Colonic mucosa (tissue), 4 donors: ENCODE data around the gene ACAA2. TPM values are rescaled to one million over a fixed set of nuclear protein-coding genes. Genes with fewer than 3 reads are reported as not detected.

Experiments used
- DNase-seq: peaks from one replicate; pipeline ENCODE4 v3.0.0-alpha.2; 2020
- H3K27ac ChIP-seq: fragments of 200-600 bp; one replicate; pipeline ENCODE4 v1.8.0; 2021
- H3K27me3 ChIP-seq: fragments of 200-600 bp; one replicate; pipeline ENCODE4 v1.8.0; 2021
- H3K36me3 ChIP-seq: fragments of 200-600 bp; one replicate; pipeline ENCODE4 v1.8.0; 2021
- H3K4me1 ChIP-seq: fragments of 200-600 bp; one replicate; pipeline ENCODE4 v1.8.0; 2021; ENCODE audit warnings: mild to moderate bottlenecking
- H3K4me3 ChIP-seq: fragments of 200-600 bp; one replicate; pipeline ENCODE4 v1.8.0; 2021
- H3K9ac ChIP-seq, 2 donors: one replicate each; pipeline ENCODE4 v1.7.0; 2013; ENCODE audit warnings: control low read depth in 2 of 2, low read depth in 2 of 2, low read length in 2 of 2
- H3K9me3 ChIP-seq: fragments of 200-600 bp; one replicate; pipeline ENCODE4 v1.8.0; 2021
- intact Hi-C: fragments of 100-400 bp; cut with DNase I; formaldehyde crosslinking; loops from one replicate; pipeline ENCODE4 v1.14.1; 2022
- total RNA-seq, 2 donors: library from RNA; stranded (reverse); fragmentation: NEBNext Ultra II Directional in 1 of 2; extraction: Animal tissue kit (Norgen Biotek cat#: 25700) in 1 of 2; gene quantifications; one replicate each; pipeline ENCODE4 v1.2.1, GENCODE V29; 2021
- TF ChIP-seq, protein P1 (sequence below): fragments of 200-600 bp; IDR thresholded peaks from one replicate; pipeline ENCODE4 v1.8.0; 2022; ENCODE audit warnings: antibody characterized with exemption, mild to moderate bottlenecking
- donor health status: healthy.
- donor health status: DM: no; HTN: no; CAD: no.
- donor health status: DM: no; HTN: no; CAD: no.

Gene ACAA2
- total RNA-seq, 2 donors from 2014 or later = 152 to 276 TPM

DNA sequence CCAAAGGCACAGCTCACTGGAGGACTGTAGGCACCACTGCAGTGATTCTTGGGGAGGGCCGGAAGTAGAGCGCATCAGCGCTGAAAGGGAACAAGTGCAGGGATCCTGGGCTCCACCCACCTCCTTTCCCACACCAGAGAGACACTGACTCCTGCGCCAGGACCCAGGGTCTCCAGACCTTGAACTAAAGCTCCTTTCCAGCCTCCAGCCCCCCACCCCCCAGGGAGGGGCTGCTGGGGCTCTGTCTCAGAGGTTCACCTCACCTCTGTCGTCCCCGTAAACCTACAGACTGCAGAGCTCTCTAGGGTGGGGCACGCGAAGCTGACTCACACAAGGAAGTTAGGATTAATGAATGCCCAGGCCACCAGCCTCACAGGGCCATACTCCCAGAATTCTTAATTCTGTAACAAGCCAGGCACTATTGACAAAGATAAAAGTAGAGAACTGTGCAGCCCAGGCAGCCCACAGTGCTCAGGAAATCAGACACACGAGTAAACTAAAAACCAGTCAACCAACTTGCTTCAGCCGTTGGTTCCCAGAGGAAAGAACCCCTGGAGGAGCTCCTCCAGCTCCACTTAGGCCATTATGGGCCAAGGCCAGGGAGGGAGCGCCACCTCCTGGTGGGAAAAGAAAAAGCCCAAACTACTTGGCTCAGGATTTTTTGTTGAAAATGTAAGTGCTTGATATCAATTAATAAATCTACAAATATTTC is 45.1 kb upstream of the ACAA2 start:
- peak; percentile 79 for DNase-seq
- H3K27ac ChIP-seq = peak overlapping the region; percentile 93
- H3K4me3 ChIP-seq = no peak overlapping the region
- H3K4me1 ChIP-seq = peaks cover 5% of the 10 kb centered on the region
- H3K9ac ChIP-seq = peak overlapping the region in 1 of 2 donors; percentile 82
- intact Hi-C loops = loop anchor here (5.0 kb wide), 2 partner anchors 296 to 346 kb away; partner anchors contain the start of gene LIPG
- H3K9me3 ChIP-seq = no peaks in the 10 kb centered on the region
- H3K27me3 ChIP-seq = no peaks in the 10 kb centered on the region
- TF ChIP-seq, protein P1, sequence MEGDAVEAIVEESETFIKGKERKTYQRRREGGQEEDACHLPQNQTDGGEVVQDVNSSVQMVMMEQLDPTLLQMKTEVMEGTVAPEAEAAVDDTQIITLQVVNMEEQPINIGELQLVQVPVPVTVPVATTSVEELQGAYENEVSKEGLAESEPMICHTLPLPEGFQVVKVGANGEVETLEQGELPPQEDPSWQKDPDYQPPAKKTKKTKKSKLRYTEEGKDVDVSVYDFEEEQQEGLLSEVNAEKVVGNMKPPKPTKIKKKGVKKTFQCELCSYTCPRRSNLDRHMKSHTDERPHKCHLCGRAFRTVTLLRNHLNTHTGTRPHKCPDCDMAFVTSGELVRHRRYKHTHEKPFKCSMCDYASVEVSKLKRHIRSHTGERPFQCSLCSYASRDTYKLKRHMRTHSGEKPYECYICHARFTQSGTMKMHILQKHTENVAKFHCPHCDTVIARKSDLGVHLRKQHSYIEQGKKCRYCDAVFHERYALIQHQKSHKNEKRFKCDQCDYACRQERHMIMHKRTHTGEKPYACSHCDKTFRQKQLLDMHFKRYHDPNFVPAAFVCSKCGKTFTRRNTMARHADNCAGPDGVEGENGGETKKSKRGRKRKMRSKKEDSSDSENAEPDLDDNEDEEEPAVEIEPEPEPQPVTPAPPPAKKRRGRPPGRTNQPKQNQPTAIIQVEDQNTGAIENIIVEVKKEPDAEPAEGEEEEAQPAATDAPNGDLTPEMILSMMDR = peak; percentile 93
- H3K36me3 ChIP-seq = no peaks in the 10 kb centered on the region

DNA sequence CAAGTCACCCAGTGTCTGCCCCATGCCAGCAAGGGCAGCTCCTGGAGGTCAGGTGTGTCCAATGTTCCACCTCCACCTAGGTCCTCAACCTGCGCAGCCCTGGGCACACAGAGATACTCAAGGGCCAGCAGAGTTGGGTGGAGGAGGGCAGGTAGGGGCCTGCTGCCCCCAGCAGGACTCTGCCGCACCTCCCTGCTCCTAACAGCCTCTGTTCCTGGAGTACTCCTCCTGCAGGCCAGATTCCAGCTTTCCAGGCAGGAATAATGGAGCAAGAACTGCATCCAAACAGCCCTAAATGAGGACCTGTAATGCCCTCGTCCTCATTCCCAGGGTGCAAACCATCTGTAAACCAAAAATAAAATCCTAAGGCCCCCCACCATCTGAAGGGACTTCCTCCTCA is 44.4 kb upstream of the ACAA2 start:
- Histone ChIP-seq H3K4me1 (peaks cover 5% of the 10 kb centered on the region), H3K9me3 (no peaks in the 10 kb centered on the region), H3K36me3 (no peaks in the 10 kb centered on the region), H3K4me3 (no peak overlapping the region), H3K27ac (peak overlapping the region; percentile 93), H3K9ac (peak overlapping the region in 1 of 2 donors; percentile 82), H3K27me3 (no peaks in the 10 kb centered on the region)
- no peak for DNase-seq
- intact Hi-C loops = loop anchor here (5.0 kb wide), 2 partner anchors 295 to 345 kb away; partner anchors contain the start of gene LIPG
- TF ChIP-seq, protein P1 = no peak

DNA sequence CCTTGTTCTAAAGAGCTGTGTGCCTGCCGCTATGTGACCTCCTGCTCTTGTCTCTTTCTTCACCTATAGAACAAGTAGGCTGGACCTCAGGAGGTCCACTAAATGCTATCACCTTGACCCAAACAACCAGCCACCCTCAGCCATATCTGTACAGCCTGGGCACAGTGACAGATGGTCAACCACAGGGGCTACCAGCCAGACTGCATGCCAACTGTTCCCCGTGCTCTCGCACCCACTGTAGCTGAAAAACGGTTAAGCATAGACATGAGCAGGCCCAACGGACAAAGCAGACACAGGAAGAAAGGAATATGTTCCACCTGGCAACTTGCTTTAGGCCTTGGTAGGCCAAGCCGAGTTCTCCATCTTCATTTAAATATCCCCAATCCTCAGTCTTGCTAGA is 43.2 kb upstream of the ACAA2 start:
- no peak for DNase-seq
- intact Hi-C loops = loop anchor here (5.0 kb wide), 2 partner anchors 294 to 344 kb away; partner anchors contain the start of gene LIPG
- Histone ChIP-seq H3K27me3 (no peaks in the 10 kb centered on the region), H3K9me3 (no peaks in the 10 kb centered on the region), H3K4me3 (no peak overlapping the region), H3K36me3 (no peaks in the 10 kb centered on the region), H3K9ac (no peak overlapping the region), H3K27ac (no peak overlapping the region), H3K4me1 (peaks cover 5% of the 10 kb centered on the region)
- TF ChIP-seq, protein P1 = no peak

DNA sequence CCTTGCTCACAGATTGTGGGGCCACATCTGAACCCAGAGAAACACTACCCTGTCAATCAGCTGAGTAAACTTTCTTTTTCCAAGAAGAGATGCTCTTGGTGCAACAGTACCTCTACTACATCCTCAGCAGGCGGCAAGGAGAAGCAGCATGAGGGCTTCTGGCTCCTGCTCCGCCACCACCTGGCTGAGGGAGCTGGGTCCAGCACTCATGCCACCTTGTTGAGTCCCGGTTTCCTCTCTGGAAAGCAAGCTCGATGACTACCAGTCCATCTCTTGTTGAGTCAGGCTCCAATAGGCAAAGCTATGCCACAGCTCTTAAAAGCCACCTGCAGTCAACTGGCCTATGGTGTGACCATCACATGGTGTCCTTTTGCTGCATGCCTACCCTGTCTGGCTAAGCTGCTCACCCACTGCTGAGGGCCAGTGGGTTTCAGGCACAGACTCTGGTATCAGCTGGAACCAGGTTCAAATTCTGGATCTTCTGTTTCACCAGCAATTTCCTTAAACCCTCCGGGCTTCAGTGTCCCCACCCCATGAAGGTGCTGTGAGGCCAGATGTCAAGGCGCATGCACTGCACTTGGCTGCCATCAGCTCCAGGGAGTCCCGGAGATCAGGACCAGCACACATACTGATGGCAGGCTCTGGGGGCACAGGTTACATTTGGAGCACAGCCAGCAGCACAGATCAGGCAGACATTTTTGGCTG is 42.5 kb upstream of the ACAA2 start:
- Histone ChIP-seq H3K4me1 (peaks cover 5% of the 10 kb centered on the region), H3K27me3 (no peaks in the 10 kb centered on the region), H3K9ac (no peak overlapping the region), H3K36me3 (no peaks in the 10 kb centered on the region), H3K27ac (no peak overlapping the region), H3K9me3 (no peaks in the 10 kb centered on the region), H3K4me3 (no peak overlapping the region)
- no peak for DNase-seq
- TF ChIP-seq, protein P1 = no peak
- intact Hi-C loops = loop anchor here (5.0 kb wide), 2 partner anchors 294 to 344 kb away; partner anchors contain the start of gene LIPG

DNA sequence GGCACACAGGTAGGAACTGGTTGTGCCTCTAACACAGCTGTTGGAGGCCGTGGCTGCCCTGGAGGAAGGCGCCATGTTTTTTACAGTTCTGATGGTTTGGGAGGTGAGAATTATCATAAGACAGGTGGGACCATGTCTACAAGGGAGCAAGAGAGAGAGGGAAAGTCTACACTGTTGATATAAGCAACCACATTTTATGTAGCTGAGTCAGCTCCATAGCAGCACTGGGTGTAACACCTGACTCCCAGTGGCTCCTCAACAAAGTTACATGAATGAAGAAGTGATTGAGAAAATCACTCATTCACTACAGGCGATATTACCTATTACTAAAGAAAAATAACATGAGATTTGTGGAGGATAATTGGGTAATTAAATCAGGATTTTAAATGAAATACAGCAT is 41.3 kb upstream of the ACAA2 start:
- Histone ChIP-seq H3K27ac (no peak overlapping the region), H3K36me3 (no peaks in the 10 kb centered on the region), H3K9me3 (no peaks in the 10 kb centered on the region), H3K4me1 (peaks cover 5% of the 10 kb centered on the region), H3K27me3 (no peaks in the 10 kb centered on the region), H3K9ac (no peak overlapping the region), H3K4me3 (no peak overlapping the region)
- DNase-seq = no peak
- TF ChIP-seq, protein P1 = no peak
- intact Hi-C loops = loop anchor here (5.0 kb wide), 2 partner anchors 292 to 342 kb away; partner anchors contain the start of gene LIPG
